Measurements from ENCODE around the gene BMPR1B.

GRCh38 chr4:94871644-94872305 lies 114.0 kb downstream of the BMPR1B start:
- no peak for TF ChIP-seq POLR2A (IDR thresholded peaks at IDR 0.05; ENCODE audit: control extremely low read depth in 1 of 2, low read depth in 2 of 2, low read length in 2 of 2)
- TF ChIP-seq YY1 (IDR thresholded peaks at IDR 0.05; ENCODE audit: low read depth, low read length), result no peak
- no peak for TF ChIP-seq CTCF (IDR thresholded peaks at IDR 0.05; ENCODE audit: control extremely low read depth in 1 of 3, insufficient read depth in 1 of 3, low read depth in 1 of 3, low read length in 3 of 3)
- TF ChIP-seq SUZ12 (IDR thresholded peaks at IDR 0.05; ENCODE audit: low read length), result no peak
- no peak for TF ChIP-seq NANOG (IDR thresholded peaks at IDR 0.05; ENCODE audit: insufficient read depth, low read depth, low read length, poor library complexity, severe bottlenecking)
- TF ChIP-seq EZH2 (IDR thresholded peaks at IDR 0.05; ENCODE audit: low read depth, low read length, severe bottlenecking), result no peak

All from H1 (cell line).